NCI-H2107 treated with DMSO at 0.1 percent for 48 hours (cell line): Measurements from ENCODE around the gene C16orf54.
"Not testable (repeated sequence)": the region's sequence is repeated elsewhere in the genome, so short reads cannot be mapped to it uniquely, and the experiment has no call there.

Experiments used
- DNase-seq: peaks from one replicate; lab custom pipeline; 2025; ENCODE audit not compliant: unreplicated experiment; lab: John Stamatoyannopoulos, UW

The C16orf54 gene

GRCh38 chr16:29745853-29746345, at the start of gene C16orf54:
Gene C16orf54 (minus strand): TSS chr16:29745990. CDS start chr16:29744951, 1,039 bp downstream.
- no peak for DNase-seq

- no peak for DNase-seq
Observed at GRCh38 chr16:29794231-29794710, 48.5 kb upstream of the C16orf54 start.

GRCh38 chr16:29793153-29793552, 47.4 kb upstream of the C16orf54 start:
- DNase-seq = not testable (repeated sequence)

- DNase-seq = no peak
Observed at GRCh38 chr16:29791845-29792807, 46.3 kb upstream of the C16orf54 start.

- no peak for DNase-seq
Observed at GRCh38 chr16:29790949-29791844, 45.4 kb upstream of the C16orf54 start.

GRCh38 chr16:29790183-29790948, 44.6 kb upstream of the C16orf54 start, which contains the start of gene KIF22:
Gene KIF22 (plus strand): TSS chr16:29790751. CDS start chr16:29790760, 9 bp downstream.
- peak; percentile 93 for DNase-seq

- DNase-seq = no peak
Observed at GRCh38 chr16:29789775-29790182, 44.0 kb upstream of the C16orf54 start.

- not testable (repeated sequence) for DNase-seq
Observed at GRCh38 chr16:29787155-29787554, 41.4 kb upstream of the C16orf54 start.

GRCh38 chr16:29784901-29785500, 39.2 kb upstream of the C16orf54 start:
- no peak for DNase-seq

- DNase-seq = no peak
Observed at GRCh38 chr16:29784157-29784556, 38.4 kb upstream of the C16orf54 start.

GRCh38 chr16:29783094-29783953, 37.5 kb upstream of the C16orf54 start:
- DNase-seq = not testable (repeated sequence)

GRCh38 chr16:29779474-29779873, 33.7 kb upstream of the C16orf54 start:
- DNase-seq = no peak

- no peak for DNase-seq
Observed at GRCh38 chr16:29777576-29778350, 32.0 kb upstream of the C16orf54 start, which contains the start of gene ZG16. Gene ZG16 (plus strand): TSS chr16:29778256. CDS start chr16:29779267, 1,011 bp downstream.

- DNase-seq = no peak
Observed at GRCh38 chr16:29775742-29776408, 30.1 kb upstream of the C16orf54 start.

- DNase-seq = no peak
Observed at GRCh38 chr16:29774730-29775129, 28.9 kb upstream of the C16orf54 start.

- DNase-seq = not testable (repeated sequence)
Observed at GRCh38 chr16:29772330-29772729, 26.5 kb upstream of the C16orf54 start.

- DNase-seq = no peak
Observed at GRCh38 chr16:29770250-29770929, 24.6 kb upstream of the C16orf54 start.
